Esophagus muscularis mucosa (tissue), 4 donors: ENCODE results near the gene MAD1L1. TPM values are rescaled to one million over a fixed set of nuclear protein-coding genes. Genes with fewer than 3 reads are reported as not detected.

Experiments
- DNase-seq: peaks from one replicate; pipeline ENCODE4 v3.0.0-alpha.2; 2017; ENCODE audit errors: extremely low spot score
- H3K27ac ChIP-seq, 4 donors: fragments of 200-600 bp; sonication (generic); replicated peaks in 1 of 4; 1 replicate in 3 of 4; 2 replicates in 1 of 4; pipeline ENCODE4 v1.5.1; 2016 to 2019; ENCODE audit warnings: mild to moderate bottlenecking in 1 of 4
- H3K27me3 ChIP-seq, 4 donors: fragments of 200-600 bp; sonication (generic); one replicate each; pipeline versions ENCODE4 v1.5.1 to v1.6.0; 2016 to 2019
- H3K36me3 ChIP-seq, 4 donors: fragments of 200-600 bp; sonication (generic); one replicate each; pipeline ENCODE4 v1.5.1; 2016 to 2019
- H3K4me1 ChIP-seq, 4 donors: fragments of 200-600 bp; sonication (generic); one replicate each; pipeline ENCODE4 v1.5.1; 2016 to 2019
- H3K4me3 ChIP-seq, 4 donors: fragments of 200-600 bp; sonication (generic); 1 replicate in 2 of 4; 2 replicates in 2 of 4; pipeline ENCODE4 v1.5.1; 2016 to 2019; ENCODE audit warnings: mild to moderate bottlenecking in 4 of 4, moderate library complexity in 1 of 4
- H3K9me3 ChIP-seq, 4 donors: fragments of 200-600 bp; sonication (generic); 1 replicate in 3 of 4; 2 replicates in 1 of 4; pipeline ENCODE4 v1.5.1; 2016 to 2019
- EP300 ChIP-seq: sonication (generic); formaldehyde crosslinking; IDR thresholded peaks from one replicate; pipeline ENCODE4 v1.6.1; 2017; ENCODE audit warnings: antibody characterized with exemption
- POLR2A ChIP-seq: fragments of 450-650 bp; IDR thresholded peaks from one replicate; pipeline ENCODE4 v1.6.1; 2017; ENCODE audit warnings: antibody characterized with exemption, moderate library complexity, mild to moderate bottlenecking, low read depth
- POLR2AphosphoS5 ChIP-seq, 2 donors: sonication (generic); formaldehyde crosslinking; IDR thresholded peaks; one replicate each; pipeline ENCODE4 v1.6.1; 2017; ENCODE audit warnings: antibody characterized with exemption in 2 of 2
- WGBS: methylation state at CpG from one replicate; pipeline ENCODE4 v1.1.5; 2018; 5-methylcytosine and 5-hydroxymethylcytosine counted together
- intact Hi-C: fragments of 100-400 bp; cut with DNase I; formaldehyde crosslinking; loops from one replicate; pipeline ENCODE4 v1.15.1; 2023
- total RNA-seq, 4 donors: library from RNA; depleted of rRNA; stranded (reverse); fragments of >200 nt; gene quantifications; one replicate each; pipeline versions ENCODE4 v1.1.0 to v1.2.1, GENCODE V29; 2016
- TF ChIP-seq, protein P1 (sequence below), 3 experiments: fragments of 200-600 bp in 2 of 3; fragments of 450-650 bp in 1 of 3; sonication (generic) in 2 of 3; IDR thresholded peaks; one replicate each; pipeline ENCODE4 v1.5.1; 2017 to 2019; ENCODE audit warnings: antibody characterized with exemption in 3 of 3, mild to moderate bottlenecking in 2 of 3, moderate library complexity in 1 of 3

The MAD1L1 gene
- total RNA-seq, 4 donors from 2014 or later, result 22.2 to 33.1 (median 29.5) TPM

DNA sequence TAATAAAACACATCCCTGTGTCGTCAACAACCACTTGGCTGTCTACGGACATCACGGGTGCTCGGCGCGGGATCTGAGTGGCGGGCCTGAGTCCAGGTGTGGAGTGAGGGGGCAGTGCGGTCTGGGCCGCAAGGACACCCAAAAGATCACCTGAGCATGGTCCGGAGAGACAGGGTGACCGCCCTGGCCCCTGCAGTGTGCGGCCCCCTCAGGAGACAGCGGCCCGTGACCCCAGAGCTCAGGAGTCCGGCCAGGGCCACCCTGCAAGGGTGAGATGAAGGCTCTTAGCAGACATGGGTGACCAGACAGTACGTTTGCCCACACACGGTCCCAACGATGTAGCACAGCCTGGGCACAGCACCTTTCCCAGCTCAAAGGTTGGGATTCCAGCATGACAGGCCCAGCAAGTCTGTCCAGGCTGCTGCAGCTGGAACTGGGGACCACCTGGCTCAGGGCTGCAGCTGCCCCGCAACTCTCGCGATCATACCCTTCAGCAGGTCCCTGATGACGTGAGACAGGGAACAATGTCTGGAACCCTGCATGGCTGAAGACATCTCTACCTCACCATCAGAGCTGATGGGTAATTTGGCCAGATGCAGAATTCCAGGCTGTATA is 324.9 kb downstream of the MAD1L1 start:
- 94% methylated on average over 14 of the region's 22 CpGs for WGBS
- TF ChIP-seq, protein P1, sequence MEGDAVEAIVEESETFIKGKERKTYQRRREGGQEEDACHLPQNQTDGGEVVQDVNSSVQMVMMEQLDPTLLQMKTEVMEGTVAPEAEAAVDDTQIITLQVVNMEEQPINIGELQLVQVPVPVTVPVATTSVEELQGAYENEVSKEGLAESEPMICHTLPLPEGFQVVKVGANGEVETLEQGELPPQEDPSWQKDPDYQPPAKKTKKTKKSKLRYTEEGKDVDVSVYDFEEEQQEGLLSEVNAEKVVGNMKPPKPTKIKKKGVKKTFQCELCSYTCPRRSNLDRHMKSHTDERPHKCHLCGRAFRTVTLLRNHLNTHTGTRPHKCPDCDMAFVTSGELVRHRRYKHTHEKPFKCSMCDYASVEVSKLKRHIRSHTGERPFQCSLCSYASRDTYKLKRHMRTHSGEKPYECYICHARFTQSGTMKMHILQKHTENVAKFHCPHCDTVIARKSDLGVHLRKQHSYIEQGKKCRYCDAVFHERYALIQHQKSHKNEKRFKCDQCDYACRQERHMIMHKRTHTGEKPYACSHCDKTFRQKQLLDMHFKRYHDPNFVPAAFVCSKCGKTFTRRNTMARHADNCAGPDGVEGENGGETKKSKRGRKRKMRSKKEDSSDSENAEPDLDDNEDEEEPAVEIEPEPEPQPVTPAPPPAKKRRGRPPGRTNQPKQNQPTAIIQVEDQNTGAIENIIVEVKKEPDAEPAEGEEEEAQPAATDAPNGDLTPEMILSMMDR (IDR thresholded peaks at IDR 0.05), result no peak
- TF ChIP-seq POLR2AphosphoS5 (IDR thresholded peaks at IDR 0.05) (no peak), EP300 (no peak), POLR2A (no peak)

DNA sequence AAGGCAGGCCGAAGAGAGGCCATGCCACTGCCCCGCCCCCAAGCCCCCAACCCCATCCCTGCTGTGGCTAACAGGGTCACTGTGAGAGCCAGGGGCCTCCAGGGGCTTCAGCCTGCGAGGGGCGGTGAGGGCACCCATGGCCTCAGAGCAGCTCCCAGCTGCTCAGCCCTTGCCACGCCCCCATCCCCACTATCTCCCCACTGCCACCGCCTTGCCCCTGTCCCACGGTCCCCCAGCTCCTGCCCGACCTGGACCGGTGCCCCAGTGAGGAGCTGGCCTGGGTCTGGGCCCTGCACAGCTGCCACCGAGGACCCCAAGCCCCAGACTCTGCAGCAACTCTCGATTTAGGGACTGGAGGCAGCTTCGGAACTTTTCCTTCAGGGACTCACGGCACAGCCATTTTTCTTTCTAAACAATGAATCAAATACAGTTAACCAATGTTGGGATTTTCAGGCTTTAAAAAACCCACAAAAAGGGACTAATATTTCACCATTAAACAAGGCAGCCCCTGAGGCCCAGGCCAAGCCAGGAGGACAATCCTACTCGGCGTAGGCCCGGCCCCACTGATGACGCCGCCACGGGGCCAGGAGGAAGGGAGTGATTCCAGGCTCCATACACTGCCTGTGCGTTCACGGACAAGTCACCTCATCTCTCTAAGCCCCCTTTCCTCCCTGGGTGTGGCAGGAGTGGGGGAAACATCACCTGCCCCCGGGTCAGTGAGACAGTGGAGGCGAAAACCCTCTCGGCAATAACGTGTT is 325.6 kb downstream of the MAD1L1 start:
- no peak for DNase-seq
- intact Hi-C loops, result no loop called here
- Histone ChIP-seq H3K27me3 (no peaks in the 10 kb centered on the region), H3K4me3 (no peak overlapping the region), H3K27ac (no peak overlapping the region), H3K36me3 (peaks cover 0 to 13% (median 0%) of the 10 kb centered on the region in 4 donors), H3K4me1 (no peaks in the 10 kb centered on the region), H3K9me3 (no peaks in the 10 kb centered on the region)
- no peak for TF ChIP-seq POLR2A
- TF ChIP-seq POLR2AphosphoS5 (IDR thresholded peaks at IDR 0.05), result no peak
- no peak for TF ChIP-seq EP300
- TF ChIP-seq, protein P1 (IDR thresholded peaks at IDR 0.05), result no peak
- WGBS, result 96% methylated on average over 18 of the region's 25 CpGs

More for the DNA sequence above, 324.9 kb downstream of the MAD1L1 start:
- Histone ChIP-seq H3K27me3 (no peaks in the 10 kb centered on the region), H3K9me3 (no peaks in the 10 kb centered on the region), H3K27ac (no peak overlapping the region), H3K4me1 (peaks cover 0 to 6% (median 5%) of the 10 kb centered on the region in 4 donors), H3K36me3 (peaks cover 0 to 13% (median 0%) of the 10 kb centered on the region in 4 donors), H3K4me3 (no peak overlapping the region)
- intact Hi-C loops, result no loop called here
- DNase-seq, result no peak

DNA sequence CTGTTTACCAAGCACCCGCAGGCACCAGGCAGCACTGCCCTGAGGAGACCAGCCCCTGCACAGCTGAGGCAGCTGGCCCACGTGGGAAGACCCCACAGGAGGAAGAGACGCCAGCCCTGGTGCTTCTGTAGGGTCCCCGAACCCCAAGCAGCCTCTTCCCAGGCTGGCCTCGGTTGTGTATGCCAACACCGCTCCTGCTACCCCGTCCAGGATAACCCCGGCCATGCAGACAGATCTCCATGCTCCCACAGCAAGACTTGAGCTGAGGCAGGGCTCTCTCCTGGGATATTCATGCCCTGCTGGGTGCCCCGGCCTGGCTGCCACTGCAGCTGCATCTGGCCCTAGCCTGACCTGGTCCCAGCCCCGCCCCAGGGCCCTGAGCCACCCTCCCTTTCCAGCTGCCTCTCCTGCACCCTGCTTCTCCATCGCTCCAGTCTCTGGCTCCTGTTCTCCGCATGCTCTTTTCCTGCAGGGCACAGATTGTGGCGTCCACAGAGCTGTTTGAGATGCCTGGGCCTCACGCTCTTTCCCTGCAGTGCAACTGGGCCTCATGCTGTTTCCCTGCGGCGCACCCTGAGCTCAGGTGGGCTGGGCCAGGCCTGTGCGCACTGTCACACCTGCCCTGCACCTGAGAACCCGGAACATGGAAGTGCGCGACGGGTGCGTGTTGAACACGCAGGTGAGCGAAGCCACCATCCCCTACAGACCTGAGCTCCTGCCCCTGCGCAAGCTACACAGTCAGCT is 326.5 kb downstream of the MAD1L1 start:
- H3K4me3 ChIP-seq, result no peak overlapping the region
- no peak for DNase-seq

DNA sequence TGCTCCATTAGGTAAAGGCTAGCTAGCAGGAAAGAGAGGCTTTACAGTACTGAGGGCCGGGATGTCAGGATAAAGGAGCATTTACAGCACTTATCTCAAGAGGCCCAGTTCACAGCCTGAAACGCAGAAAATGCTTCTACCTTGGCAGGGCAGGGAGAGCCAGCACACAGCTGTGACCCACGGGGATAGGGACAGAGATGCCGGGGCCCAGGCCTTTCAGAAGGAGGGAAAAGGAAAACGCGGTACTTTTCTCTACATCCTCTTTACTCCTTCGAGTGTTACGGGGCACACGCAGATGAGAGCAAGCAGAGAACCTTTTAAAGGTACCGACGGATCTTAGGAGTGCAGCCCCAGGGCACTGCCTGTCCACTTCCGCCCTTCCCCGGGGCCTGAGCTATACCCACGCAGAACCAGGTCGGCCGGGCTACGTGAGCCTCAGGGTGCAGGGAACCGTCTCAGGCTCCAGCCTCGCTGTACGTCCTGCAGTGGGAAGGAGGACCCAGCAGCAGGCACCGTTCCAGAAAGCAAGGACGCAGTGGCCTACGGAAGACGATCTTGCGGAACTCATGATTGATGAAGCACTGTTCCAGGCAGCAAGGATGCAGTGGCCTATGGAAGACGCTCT is 330.4 kb downstream of the MAD1L1 start:
- no peak overlapping the region for H3K27ac ChIP-seq
- DNase-seq, result no peak
- peaks cover 0 to 15% (median 9%) of the 10 kb centered on the region in 4 donors for H3K36me3 ChIP-seq
- no peaks in the 10 kb centered on the region for H3K9me3 ChIP-seq
- intact Hi-C loops, result no loop called here
- no peak overlapping the region for H3K4me3 ChIP-seq
- WGBS, result 88% methylated on average over 26 of the region's 26 CpGs
- TF ChIP-seq EP300 (no peak), POLR2AphosphoS5 (IDR thresholded peaks at IDR 0.05) (no peak), POLR2A (no peak)
- TF ChIP-seq, protein P1 (IDR thresholded peaks at IDR 0.05), result no peak
- peaks cover 0 to 10% (median 0%) of the 10 kb centered on the region in 4 donors for H3K4me1 ChIP-seq
- H3K27me3 ChIP-seq, result no peaks in the 10 kb centered on the region

More for the DNA sequence above, 326.5 kb downstream of the MAD1L1 start:
- TF ChIP-seq POLR2AphosphoS5 (IDR thresholded peaks at IDR 0.05) (no peak), POLR2A (no peak), EP300 (no peak)
- TF ChIP-seq, protein P1 (IDR thresholded peaks at IDR 0.05), result no peak
- intact Hi-C loops, result no loop called here
- Histone ChIP-seq H3K27me3 (no peaks in the 10 kb centered on the region), H3K9me3 (no peaks in the 10 kb centered on the region), H3K27ac (no peak overlapping the region), H3K36me3 (peaks cover 0 to 13% (median 0%) of the 10 kb centered on the region in 4 donors), H3K4me1 (no peaks in the 10 kb centered on the region)
- WGBS, result 96% methylated on average over 19 of the region's 25 CpGs
